Stimulated activated CD4-positive, alpha-beta T cell treated with anti-CD3 and anti-CD28 coated beads, TNF-alpha, amount 100 ng/mL, for 4 hours (primary cell): ENCODE data around the gene DNAH17.
"Not testable (repeated sequence)": the region's sequence is repeated elsewhere in the genome, so short reads cannot be mapped to it uniquely, and the experiment has no call there.

ENCODE experiments used
- DNase-seq, 3 experiments: peaks; one replicate each; pipeline ENCODE4 v3.0.0-alpha.2; 2020; ENCODE audit warnings: low read depth in 3 of 3

The DNAH17 gene

GRCh38 chr17:78476973-78477372, 100.2 kb downstream of the DNAH17 start:
- no peak for DNase-seq

DNA sequence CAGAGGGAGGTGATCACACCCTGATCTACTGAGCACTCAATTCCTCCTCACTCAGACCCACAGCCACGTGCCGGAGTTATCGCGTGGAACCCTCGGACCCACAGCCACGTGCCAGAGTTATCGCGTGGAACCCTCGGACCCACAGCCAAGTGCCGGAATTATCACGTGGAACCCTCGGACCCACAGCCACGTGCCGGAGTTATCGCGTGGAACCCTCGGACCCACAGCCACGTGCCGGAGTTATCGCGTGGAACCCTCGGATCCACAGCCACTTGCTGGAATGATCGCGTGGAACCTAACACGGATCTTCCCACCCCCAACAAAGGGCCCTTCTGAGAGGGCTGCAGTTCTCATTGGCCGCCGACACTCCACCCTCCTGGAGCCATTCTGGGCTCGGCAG, 101.0 kb downstream of the DNAH17 start:
- DNase-seq: no peak

- no peak for DNase-seq
These were observed 102.0 kb downstream of the DNAH17 start for GRCh38 chr17:78475211-78475610.

DNA sequence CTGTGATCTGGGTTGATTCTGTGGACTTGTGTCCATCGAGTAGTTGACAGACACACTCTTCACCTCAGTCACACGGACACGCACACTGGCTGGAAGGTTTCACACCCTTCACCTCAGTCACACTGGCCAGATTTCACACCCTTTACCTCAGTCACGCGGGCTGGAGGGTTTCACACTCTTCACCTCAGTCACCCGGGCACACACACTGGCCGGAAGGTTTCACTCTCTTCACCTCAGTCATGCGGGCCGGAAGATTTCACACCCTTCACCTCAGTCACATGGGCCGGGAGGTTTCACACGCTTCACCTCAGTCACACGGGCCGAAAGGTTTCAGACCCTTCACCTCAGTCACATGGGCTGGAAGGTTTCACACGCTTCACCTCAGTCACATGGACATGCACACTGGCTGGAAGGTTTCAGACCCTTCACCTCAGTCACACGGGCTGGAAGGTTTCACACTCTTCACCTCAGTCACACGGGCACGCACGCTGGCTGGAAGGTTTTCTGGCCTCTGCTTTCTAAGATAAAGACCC, 102.5 kb downstream of the DNAH17 start:
- no peak for DNase-seq

GRCh38 chr17:78473951-78474613, 103.1 kb downstream of the DNAH17 start:
- DNase-seq: no peak

GRCh38 chr17:78472035-78472905, 104.9 kb downstream of the DNAH17 start:
- DNase-seq: no peak

DNA sequence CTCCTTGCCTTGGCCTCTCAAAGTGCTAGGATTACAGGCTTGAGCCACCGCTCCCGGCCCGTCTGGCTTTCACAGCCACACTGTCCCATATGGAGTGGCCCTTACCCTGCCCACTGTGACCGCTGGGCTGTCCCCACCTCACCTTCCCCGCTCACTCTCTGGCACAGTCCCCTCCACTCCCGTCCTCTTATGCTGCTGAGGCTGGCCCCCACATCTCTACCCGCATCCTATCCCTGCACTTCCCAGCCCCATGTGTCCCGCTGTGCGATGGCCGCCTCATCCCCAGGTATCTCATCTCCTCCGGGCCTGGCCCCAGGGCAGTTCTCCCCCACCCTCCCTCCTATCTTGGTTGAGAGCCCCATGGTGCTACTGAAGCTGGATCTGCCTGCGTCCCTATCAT, 105.6 kb downstream of the DNAH17 start:
- DNase-seq: no peak

- no peak for DNase-seq
These were observed 107.8 kb downstream of the DNAH17 start for GRCh38 chr17:78469443-78469842.

- no peak for DNase-seq
These were observed 108.8 kb downstream of the DNAH17 start for GRCh38 chr17:78468366-78468765.

- DNase-seq: no peak
These were observed 110.1 kb downstream of the DNAH17 start for GRCh38 chr17:78466786-78467715.

DNA sequence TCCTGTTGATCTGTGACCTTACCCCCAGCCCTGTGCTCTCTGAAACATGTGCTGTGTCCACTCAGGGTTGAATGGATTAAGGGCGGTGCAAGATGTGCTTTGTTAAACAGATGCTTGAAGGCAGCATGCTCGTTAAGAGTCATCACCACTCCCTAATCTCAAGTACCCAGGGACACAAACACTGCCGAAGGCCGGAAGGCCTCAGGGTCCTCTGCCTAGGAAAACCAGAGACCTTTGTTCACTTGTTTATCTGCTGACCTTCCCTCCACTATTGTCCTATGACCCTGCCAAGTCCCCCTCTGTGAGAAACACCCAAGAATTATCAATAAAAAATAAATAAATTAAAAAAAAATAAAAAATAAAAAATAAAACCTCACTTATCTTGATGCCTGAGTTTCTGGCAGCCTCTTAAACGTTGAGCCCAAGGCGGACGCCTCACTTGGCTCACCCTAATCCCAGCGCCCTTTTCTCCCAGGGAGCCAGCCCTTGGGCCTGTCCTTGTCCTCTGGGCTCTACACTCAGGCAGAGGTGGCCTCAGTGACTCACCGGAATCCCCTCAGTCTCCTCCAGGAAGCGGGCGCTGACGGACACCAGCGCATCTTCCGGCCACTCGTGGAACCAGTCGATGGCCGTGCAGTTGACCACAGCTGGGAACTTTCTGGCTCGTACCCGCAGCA, 110.9 kb downstream of the DNAH17 start:
- DNase-seq: not testable (repeated sequence)

GRCh38 chr17:78462148-78462547, 115.0 kb downstream of the DNAH17 start:
- no peak for DNase-seq

DNA sequence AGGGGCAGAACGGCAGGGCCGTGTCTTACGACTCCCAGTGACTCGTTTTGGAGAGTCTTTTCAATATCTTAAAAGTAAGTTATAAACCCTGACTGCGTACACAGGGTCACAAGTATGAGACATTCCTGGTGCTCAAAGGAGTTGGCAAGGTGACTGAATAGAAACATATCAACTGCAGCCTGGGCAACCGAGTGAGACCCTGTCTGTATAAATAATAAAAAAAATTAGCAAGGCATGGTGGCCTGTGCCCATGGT, 115.5 kb downstream of the DNAH17 start:
- DNase-seq: no peak

GRCh38 chr17:78460951-78461798, 116.0 kb downstream of the DNAH17 start:
- no peak for DNase-seq

GRCh38 chr17:78460176-78460675, 117.0 kb downstream of the DNAH17 start:
- DNase-seq: no peak

- DNase-seq: no peak
These were observed 117.5 kb downstream of the DNAH17 start for GRCh38 chr17:78459696-78460095.

DNA sequence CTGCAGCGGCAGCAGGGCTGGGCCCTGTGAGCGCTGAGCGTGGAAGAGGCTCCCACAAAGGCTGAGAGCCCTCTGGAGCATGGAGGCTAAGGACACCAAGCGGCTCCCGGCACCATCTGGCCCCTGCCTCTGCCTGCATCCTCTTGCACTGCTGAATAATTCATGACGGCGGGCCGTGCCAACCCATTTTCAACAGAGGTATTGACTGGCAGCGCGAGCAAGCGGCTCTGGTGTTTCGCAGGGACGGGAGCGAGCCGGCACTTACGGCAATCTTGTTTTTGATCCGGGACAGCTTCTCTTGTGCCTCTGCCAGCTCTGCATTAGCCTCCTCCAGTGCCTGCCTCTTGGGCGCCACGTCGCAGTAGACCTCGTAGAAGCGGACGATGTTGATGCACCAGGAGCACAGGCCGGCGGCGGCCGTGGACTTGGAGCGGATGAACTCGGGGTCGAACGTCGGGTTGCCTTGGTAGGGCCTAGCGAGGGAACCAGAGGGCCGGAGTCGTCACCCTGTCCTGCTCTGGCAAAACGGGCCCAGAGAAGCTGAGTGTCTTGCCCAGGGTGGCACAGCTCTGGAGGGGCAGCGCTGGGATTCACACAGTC, 118.4 kb downstream of the DNAH17 start:
- DNase-seq: no peak

DNA sequence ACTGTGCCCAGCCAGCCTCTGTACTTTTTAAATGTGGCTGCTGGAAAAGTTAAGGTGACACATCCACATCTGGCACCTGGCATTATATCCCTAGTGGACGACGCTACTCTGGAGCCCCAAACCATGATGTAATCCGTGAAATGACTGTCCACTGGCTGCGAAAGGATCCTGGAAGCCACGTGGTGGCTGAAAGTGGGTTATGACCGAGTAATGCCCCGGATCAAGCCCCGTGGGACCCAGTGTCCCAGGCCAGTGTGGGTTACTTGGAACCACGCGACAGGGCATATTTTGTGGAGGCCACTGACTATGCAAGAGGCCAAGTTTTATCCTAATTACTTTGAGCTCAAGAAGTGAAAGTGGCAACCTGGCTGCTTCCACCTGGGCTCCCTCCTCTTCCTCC, 119.1 kb downstream of the DNAH17 start:
- no peak for DNase-seq

DNA sequence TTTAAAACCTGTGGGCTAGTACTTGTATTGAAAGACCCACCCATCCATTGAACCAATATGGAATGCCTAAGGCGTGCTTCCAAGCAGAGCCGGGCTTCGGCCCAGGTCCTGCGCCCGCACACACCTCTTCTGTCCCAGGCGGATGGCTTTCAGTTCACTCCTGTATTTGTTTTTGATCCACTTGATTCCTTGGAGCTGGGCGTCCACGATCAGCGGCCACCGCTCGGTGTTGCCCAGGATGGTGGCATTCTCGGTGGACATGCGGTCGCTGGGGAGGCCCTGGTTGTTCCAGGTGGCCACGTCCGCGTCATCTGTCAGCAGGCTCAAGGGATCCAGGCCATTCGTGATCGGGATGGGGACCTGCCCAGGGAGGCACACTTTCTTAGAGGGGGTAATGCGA, 122.8 kb downstream of the DNAH17 start:
- no peak for DNase-seq

DNA sequence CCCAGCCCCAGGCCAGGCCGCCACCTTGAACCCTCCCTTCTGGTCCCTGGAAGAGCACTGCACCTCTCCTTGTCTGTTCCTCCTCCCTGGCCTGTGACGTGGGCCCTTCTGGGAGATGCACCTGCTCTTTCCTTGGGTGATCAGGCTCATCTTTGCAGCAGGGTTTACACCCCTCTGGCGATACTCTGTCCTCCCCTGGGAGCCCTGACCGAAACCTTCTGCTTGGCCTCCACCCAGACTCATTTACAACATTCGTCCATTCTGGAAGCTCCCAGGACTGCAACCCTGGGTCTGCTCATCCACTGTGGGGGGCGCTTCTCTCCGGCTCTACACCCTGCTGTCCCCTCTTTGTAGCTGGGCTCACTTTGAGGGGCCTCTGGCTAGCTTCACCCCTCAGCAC, 125.4 kb downstream of the DNAH17 start:
- DNase-seq: no peak
